Stimulated activated naive CD8-positive, alpha-beta T cell treated with anti-CD3 and anti-CD28 coated beads, Interleukin-15, Interleukin-2, amounts not matched to agents 100 ng/mL and 50 ng/mL, for 24 hours (primary cell): ENCODE results near the gene CRYGC.
A peak's percentile ranks its signal among the peaks of the same experiment; 100 is the strongest.
"Not testable (repeated sequence)": the region's sequence is repeated elsewhere in the genome, so short reads cannot be mapped to it uniquely, and the experiment has no call there.

Experiments
- H3K27ac Mint-ChIP-seq: one replicate; pipeline ENCODE4 v1.8.0; 2021; ENCODE audit warnings: mild to moderate bottlenecking, mixed read lengths
- H3K27me3 Mint-ChIP-seq: one replicate; pipeline ENCODE4 v1.8.0; 2021; ENCODE audit warnings: mixed read lengths
- H3K36me3 Mint-ChIP-seq: one replicate; pipeline ENCODE4 v1.8.0; 2021; ENCODE audit warnings: low read depth, mixed read lengths
- H3K4me1 Mint-ChIP-seq: one replicate; pipeline ENCODE4 v1.8.0; 2021; ENCODE audit warnings: low read depth, mixed read lengths
- H3K4me3 Mint-ChIP-seq: one replicate; pipeline ENCODE4 v1.8.0; 2021; ENCODE audit warnings: mild to moderate bottlenecking, mixed read lengths
- H3K9me3 Mint-ChIP-seq: one replicate; pipeline ENCODE4 v1.8.0; 2021; ENCODE audit warnings: mixed read lengths

CRYGC gene

GRCh38 chr2:208147008-208147407 is 17.4 kb upstream of the CRYGC start:
- Mint-ChIP-seq H3K4me1 (no peaks in the 10 kb centered on the region), H3K36me3 (no peaks in the 10 kb centered on the region), H3K27me3 (peaks cover 5% of the 10 kb centered on the region), H3K27ac (no peak overlapping the region), H3K9me3 (peaks cover 17% of the 10 kb centered on the region), H3K4me3 (no peak overlapping the region)

- H3K9me3 Mint-ChIP-seq: peaks cover 8% of the 10 kb centered on the region
- no peaks in the 10 kb centered on the region for H3K36me3 Mint-ChIP-seq
- H3K4me3 Mint-ChIP-seq: no peak within 1 kb of the TSS
- peaks cover 5% of the 10 kb centered on the region for H3K27me3 Mint-ChIP-seq
- H3K27ac Mint-ChIP-seq: no peak within 1 kb of the TSS
- H3K4me1 Mint-ChIP-seq: no peaks in the 10 kb centered on the region
These were observed 16.4 kb upstream of the CRYGC start, which contains the start of gene CRYGB for GRCh38 chr2:208146006-208146405. Gene CRYGB (minus strand): TSS chr2:208146158. CDS start chr2:208146120, 38 bp downstream.

- Mint-ChIP-seq H3K9me3 (peaks cover 3% of the 10 kb centered on the region), H3K27me3 (no peaks in the 10 kb centered on the region), H3K4me1 (no peaks in the 10 kb centered on the region), H3K36me3 (no peaks in the 10 kb centered on the region), H3K4me3 (no peak overlapping the region), H3K27ac (no peak overlapping the region)
These were observed 13.5 kb upstream of the CRYGC start for GRCh38 chr2:208142925-208143799.

GRCh38 chr2:208142240-208142924 is 12.8 kb upstream of the CRYGC start:
- no peak overlapping the region for H3K4me3 Mint-ChIP-seq
- H3K27ac Mint-ChIP-seq: no peak overlapping the region
- H3K9me3 Mint-ChIP-seq: peaks cover 5% of the 10 kb centered on the region
- H3K27me3 Mint-ChIP-seq: no peaks in the 10 kb centered on the region
- H3K4me1 Mint-ChIP-seq: no peaks in the 10 kb centered on the region
- H3K36me3 Mint-ChIP-seq: no peaks in the 10 kb centered on the region

- H3K27me3 Mint-ChIP-seq: no peaks in the 10 kb centered on the region
- H3K4me3 Mint-ChIP-seq: no peak overlapping the region
- no peak overlapping the region for H3K27ac Mint-ChIP-seq
- H3K36me3 Mint-ChIP-seq: no peaks in the 10 kb centered on the region
- peaks cover 11% of the 10 kb centered on the region for H3K4me1 Mint-ChIP-seq
- H3K9me3 Mint-ChIP-seq: peaks cover 5% of the 10 kb centered on the region
These were observed 9.8 kb upstream of the CRYGC start for GRCh38 chr2:208139447-208139846.

GRCh38 chr2:208138334-208138733 is 8.7 kb upstream of the CRYGC start:
- not testable (repeated sequence) for H3K9me3 Mint-ChIP-seq, H3K27ac Mint-ChIP-seq, H3K36me3 Mint-ChIP-seq, H3K27me3 Mint-ChIP-seq, H3K4me3 Mint-ChIP-seq
- peaks cover 14% of the 10 kb centered on the region for H3K4me1 Mint-ChIP-seq

GRCh38 chr2:208136716-208137094 is 7.1 kb upstream of the CRYGC start:
- no peak overlapping the region for H3K4me3 Mint-ChIP-seq
- peaks cover 14% of the 10 kb centered on the region for H3K4me1 Mint-ChIP-seq
- H3K27me3 Mint-ChIP-seq: no peaks in the 10 kb centered on the region
- H3K9me3 Mint-ChIP-seq: peaks cover 5% of the 10 kb centered on the region
- no peaks in the 10 kb centered on the region for H3K36me3 Mint-ChIP-seq
- H3K27ac Mint-ChIP-seq: no peak overlapping the region

GRCh38 chr2:208135794-208136715 is 6.4 kb upstream of the CRYGC start:
- H3K4me3 Mint-ChIP-seq: no peak overlapping the region
- H3K27me3 Mint-ChIP-seq: no peaks in the 10 kb centered on the region
- no peaks in the 10 kb centered on the region for H3K36me3 Mint-ChIP-seq
- peak overlapping the region; percentile 1 for H3K27ac Mint-ChIP-seq
- peaks cover 14% of the 10 kb centered on the region for H3K4me1 Mint-ChIP-seq
- peaks cover 5% of the 10 kb centered on the region for H3K9me3 Mint-ChIP-seq

- Mint-ChIP-seq H3K4me1 (peaks cover 14% of the 10 kb centered on the region), H3K27me3 (no peaks in the 10 kb centered on the region), H3K9me3 (peaks cover 5% of the 10 kb centered on the region), H3K4me3 (no peak overlapping the region), H3K27ac (peak overlapping the region; percentile 49), H3K36me3 (no peaks in the 10 kb centered on the region)
These were observed 5.4 kb upstream of the CRYGC start for GRCh38 chr2:208134928-208135586.

GRCh38 chr2:208130712-208131110 is 1.1 kb upstream of the CRYGC start:
- H3K27me3 Mint-ChIP-seq: peaks cover 9% of the 10 kb centered on the region
- no peaks in the 10 kb centered on the region for H3K36me3 Mint-ChIP-seq

GRCh38 chr2:208128136-208128535 is 1.5 kb downstream of the CRYGC start:
- no peaks in the 10 kb centered on the region for H3K9me3 Mint-ChIP-seq

More at GRCh38 chr2:208130712-208131110, 1.1 kb upstream of the CRYGC start:
- H3K4me1 Mint-ChIP-seq: peaks cover 14% of the 10 kb centered on the region
- no peaks in the 10 kb centered on the region for H3K9me3 Mint-ChIP-seq
- H3K4me3 Mint-ChIP-seq: no peak overlapping the region
- no peak overlapping the region for H3K27ac Mint-ChIP-seq

GRCh38 chr2:208127090-208127489 is 2.5 kb downstream of the CRYGC start:
- Mint-ChIP-seq H3K27me3 (peaks cover 30% of the 10 kb centered on the region), H3K36me3 (no peaks in the 10 kb centered on the region), H3K4me1 (peaks cover 4% of the 10 kb centered on the region), H3K27ac (no peak overlapping the region), H3K9me3 (no peaks in the 10 kb centered on the region), H3K4me3 (no peak overlapping the region)

More at GRCh38 chr2:208128136-208128535, 1.5 kb downstream of the CRYGC start:
- no peak overlapping the region for H3K4me3 Mint-ChIP-seq
- H3K36me3 Mint-ChIP-seq: no peaks in the 10 kb centered on the region
- H3K27me3 Mint-ChIP-seq: peaks cover 30% of the 10 kb centered on the region
- no peak overlapping the region for H3K27ac Mint-ChIP-seq
- peaks cover 4% of the 10 kb centered on the region for H3K4me1 Mint-ChIP-seq

GRCh38 chr2:208125251-208125650 is 4.4 kb downstream of the CRYGC start:
- Mint-ChIP-seq H3K4me3 (no peak overlapping the region), H3K27ac (no peak overlapping the region), H3K4me1 (peaks cover 4% of the 10 kb centered on the region), H3K9me3 (no peaks in the 10 kb centered on the region), H3K36me3 (no peaks in the 10 kb centered on the region), H3K27me3 (peaks cover 33% of the 10 kb centered on the region)

- peaks cover 33% of the 10 kb centered on the region for H3K27me3 Mint-ChIP-seq
- not testable (repeated sequence) for H3K4me1 Mint-ChIP-seq, H3K9me3 Mint-ChIP-seq, H3K27ac Mint-ChIP-seq, H3K36me3 Mint-ChIP-seq
- H3K4me3 Mint-ChIP-seq: peak within 1 kb of the TSS; percentile 67
These were observed 5.5 kb downstream of the CRYGC start, which contains the start of gene CRYGD for GRCh38 chr2:208124013-208124715. Gene CRYGD (minus strand): TSS chr2:208124524. CDS start chr2:208124473, 51 bp downstream.
